T-helper 1 cell (primary cell): Measurements from ENCODE around the gene BNIP5.
"Not testable (repeated sequence)": the region's sequence is repeated elsewhere in the genome, so short reads cannot be mapped to it uniquely, and the experiment has no call there.

Experiments used
- DNase-seq, 5 donors: peaks; one replicate each; pipeline ENCODE4 v3.0.0-alpha.2; 2012 to 2020

BNIP5 gene

GRCh38 chr6:36364669-36365479, 28.2 kb upstream of the BNIP5 start:
- DNase-seq = no peak

- DNase-seq = not testable (repeated sequence)
These were observed 27.5 kb upstream of the BNIP5 start for GRCh38 chr6:36364061-36364635.

- not testable (repeated sequence) for DNase-seq
These were observed 26.7 kb upstream of the BNIP5 start for GRCh38 chr6:36363371-36363752.

- DNase-seq = no peak
These were observed 26.1 kb upstream of the BNIP5 start for GRCh38 chr6:36362551-36363370.

GRCh38 chr6:36361071-36361470, 24.4 kb upstream of the BNIP5 start:
- DNase-seq = no peak

- DNase-seq = peak; percentile 33 to 67 (median 52)
These were observed 23.8 kb upstream of the BNIP5 start for GRCh38 chr6:36360241-36361054.

- DNase-seq = no peak
These were observed 21.7 kb upstream of the BNIP5 start for GRCh38 chr6:36358226-36358915.

- DNase-seq = no peak
These were observed 21.2 kb upstream of the BNIP5 start for GRCh38 chr6:36357872-36358225.

- peak in 1 of 5 donors; percentile 44 for DNase-seq
These were observed 19.1 kb upstream of the BNIP5 start for GRCh38 chr6:36355819-36356218.

- no peak for DNase-seq
These were observed 16.8 kb upstream of the BNIP5 start for GRCh38 chr6:36353411-36353915.

GRCh38 chr6:36352477-36353157, 15.9 kb upstream of the BNIP5 start:
- DNase-seq = no peak

- DNase-seq = no peak
These were observed 14.2 kb upstream of the BNIP5 start for GRCh38 chr6:36350681-36351571.

- DNase-seq = no peak
These were observed 13.4 kb upstream of the BNIP5 start for GRCh38 chr6:36350082-36350481.

GRCh38 chr6:36349240-36349639, 12.6 kb upstream of the BNIP5 start:
- no peak for DNase-seq

- DNase-seq = no peak
These were observed 10.9 kb upstream of the BNIP5 start for GRCh38 chr6:36347621-36348020.

- no peak for DNase-seq
These were observed 10.0 kb upstream of the BNIP5 start for GRCh38 chr6:36346486-36347273.

GRCh38 chr6:36345681-36346466, 9.2 kb upstream of the BNIP5 start:
- DNase-seq = no peak

- no peak for DNase-seq
These were observed 6.5 kb upstream of the BNIP5 start for GRCh38 chr6:36343109-36343680.
